SH-SY5Y (cell line): ENCODE results near the gene NOC2L.

Experiments used
- GATA2 ChIP-seq: IDR thresholded peaks from 2 replicates; pipeline ENCODE4 v1.6.1; 2011; ENCODE audit warnings: mild to moderate bottlenecking, low read depth, low read length
- GATA3 ChIP-seq: IDR thresholded peaks from 2 replicates; pipeline ENCODE4 v1.6.1; 2011; ENCODE audit warnings: low read depth, mild to moderate bottlenecking, low read length, moderate library complexity

DNA sequence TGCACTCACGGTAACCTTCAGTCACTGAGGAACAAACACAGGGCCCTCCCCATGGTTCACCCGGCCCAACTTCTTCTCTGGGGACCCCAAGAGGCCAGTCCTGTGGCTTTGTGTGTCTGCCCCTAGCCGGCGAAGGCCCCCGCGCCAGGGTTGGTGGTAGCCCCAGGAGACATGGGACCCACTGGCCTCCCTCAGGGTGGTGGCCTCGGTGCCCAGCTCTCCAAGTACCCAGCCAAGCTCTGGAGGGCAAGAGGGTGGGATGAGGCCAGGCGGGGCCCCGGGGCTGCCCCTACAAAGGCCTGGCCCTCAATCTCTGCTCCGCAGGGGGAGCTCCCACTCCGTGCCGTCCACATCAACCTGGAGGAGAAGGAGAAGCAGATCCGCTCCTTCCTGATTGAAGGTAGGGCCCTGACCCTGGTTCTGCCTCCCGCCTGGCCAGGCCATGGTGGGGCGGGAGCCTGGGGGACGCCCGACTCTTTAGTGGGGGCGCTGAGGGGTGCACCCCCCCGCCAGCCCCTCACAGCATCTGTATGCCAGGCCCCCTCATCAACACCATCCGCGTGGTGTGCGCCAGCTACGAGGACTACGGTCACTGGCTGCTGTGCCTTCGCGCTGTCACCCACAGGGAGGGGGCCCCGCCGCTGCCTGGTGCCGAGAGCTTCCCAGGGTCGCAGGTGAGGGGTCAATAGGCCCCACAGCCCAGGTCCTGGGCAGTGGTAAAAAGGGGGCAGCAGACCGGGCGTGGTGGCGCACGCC is 12.9 kb upstream of the NOC2L start:
- no peak for TF ChIP-seq GATA3
- TF ChIP-seq GATA2: no peak
